Hematopoietic multipotent progenitor cell treated with erythropoietin and hydrocortisone succinate and interleukin-3 and kit ligand, for 15 days (in vitro differentiated cells): ENCODE measurements around the gene EDC3.

Source experiments
- DNase-seq: peaks from one replicate; pipeline ENCODE4 v3.0.0-alpha.2; 2015; ENCODE audit warnings: low spot score

The EDC3 gene

GRCh38 chr15:74625693-74626092, 70.1 kb downstream of the EDC3 start:
- no peak for DNase-seq

- no peak for DNase-seq
These were observed 71.7 kb downstream of the EDC3 start for GRCh38 chr15:74624020-74624602.

- DNase-seq, result no peak
These were observed 73.1 kb downstream of the EDC3 start for GRCh38 chr15:74622758-74623157.

DNA sequence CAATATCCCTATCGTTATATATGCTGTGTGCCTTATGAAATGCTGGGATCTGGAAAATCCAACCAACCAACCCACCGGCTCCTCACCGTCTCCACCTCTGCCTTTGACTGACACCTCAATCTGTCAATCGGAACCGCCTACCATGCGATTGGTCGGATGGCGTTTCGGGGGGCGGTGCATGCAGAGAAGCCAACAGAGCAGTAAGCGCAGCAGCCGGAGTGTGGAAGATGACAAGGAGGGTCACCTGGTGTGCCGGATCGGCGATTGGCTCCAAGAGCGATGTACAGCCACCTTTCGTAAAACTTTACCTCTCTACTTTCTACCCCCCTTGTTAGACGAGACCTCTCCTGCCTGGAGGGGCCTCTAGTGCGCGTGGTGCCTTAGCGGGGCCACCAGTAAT, 73.9 kb downstream of the EDC3 start:
- DNase-seq, result no peak

- no peak for DNase-seq
These were observed 74.3 kb downstream of the EDC3 start for GRCh38 chr15:74621546-74621920.

- peak; percentile 92 for DNase-seq
These were observed 74.9 kb downstream of the EDC3 start for GRCh38 chr15:74620636-74621545.

GRCh38 chr15:74619916-74620635, 75.7 kb downstream of the EDC3 start:
- no peak for DNase-seq

- DNase-seq, result no peak
These were observed 76.8 kb downstream of the EDC3 start for GRCh38 chr15:74618841-74619596.

- DNase-seq, result peak; percentile 73
These were observed 78.8 kb downstream of the EDC3 start for GRCh38 chr15:74616996-74617395.

GRCh38 chr15:74616366-74616939, 79.4 kb downstream of the EDC3 start:
- peak; percentile 92 for DNase-seq

DNA sequence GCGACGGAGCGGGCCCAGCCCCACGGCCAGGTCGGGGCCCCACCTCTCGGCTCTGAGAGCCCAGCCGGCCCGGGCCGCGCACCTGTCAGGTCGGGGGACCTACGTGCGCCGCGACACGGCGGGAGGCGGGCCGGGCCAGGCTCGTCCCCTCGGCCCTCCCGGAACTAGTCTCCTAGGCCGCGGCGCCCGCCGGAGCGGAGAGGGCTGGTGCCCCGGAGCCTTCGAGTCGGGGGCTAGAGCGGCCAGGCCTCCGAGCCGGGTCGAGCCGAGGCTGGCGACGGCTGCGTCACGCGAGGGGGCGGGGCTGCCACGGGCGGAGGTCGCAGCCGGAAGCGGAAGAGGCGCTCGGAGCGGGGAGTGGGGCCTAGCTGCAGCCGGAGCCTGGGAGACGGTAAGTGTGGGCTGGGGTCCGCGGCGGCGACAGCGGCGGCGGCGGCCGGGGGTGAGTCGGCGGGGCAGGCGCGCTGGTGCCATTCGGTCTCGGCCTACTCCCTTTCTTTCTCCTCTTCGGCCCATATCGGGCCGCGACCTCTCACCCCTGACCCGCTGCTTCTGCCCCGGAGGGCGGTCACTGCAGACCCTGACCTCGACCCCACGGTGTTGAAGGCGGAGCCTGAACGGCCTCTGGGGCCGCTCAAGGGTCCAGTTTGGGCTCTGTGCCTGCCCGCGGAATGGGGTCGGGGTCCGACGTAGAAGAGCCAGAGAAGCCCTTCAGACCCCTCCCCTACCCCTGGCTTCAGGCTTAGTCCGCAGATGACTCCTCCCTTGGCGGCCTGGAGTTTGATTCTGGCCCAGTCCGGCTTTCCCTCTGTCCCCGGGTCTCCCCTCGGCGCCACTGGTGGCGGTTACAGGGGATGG, 80.1 kb downstream of the EDC3 start, which contains the start of gene CLK3:
TSS of gene CLK3 (plus strand) at position 329 of the 858 bp plus-strand sequence. CDS start 3,361 bp downstream, outside the sequence.
- peak; percentile 87 for DNase-seq

- DNase-seq, result peak; percentile 93
These were observed 80.9 kb downstream of the EDC3 start for GRCh38 chr15:74614744-74615507.

DNA sequence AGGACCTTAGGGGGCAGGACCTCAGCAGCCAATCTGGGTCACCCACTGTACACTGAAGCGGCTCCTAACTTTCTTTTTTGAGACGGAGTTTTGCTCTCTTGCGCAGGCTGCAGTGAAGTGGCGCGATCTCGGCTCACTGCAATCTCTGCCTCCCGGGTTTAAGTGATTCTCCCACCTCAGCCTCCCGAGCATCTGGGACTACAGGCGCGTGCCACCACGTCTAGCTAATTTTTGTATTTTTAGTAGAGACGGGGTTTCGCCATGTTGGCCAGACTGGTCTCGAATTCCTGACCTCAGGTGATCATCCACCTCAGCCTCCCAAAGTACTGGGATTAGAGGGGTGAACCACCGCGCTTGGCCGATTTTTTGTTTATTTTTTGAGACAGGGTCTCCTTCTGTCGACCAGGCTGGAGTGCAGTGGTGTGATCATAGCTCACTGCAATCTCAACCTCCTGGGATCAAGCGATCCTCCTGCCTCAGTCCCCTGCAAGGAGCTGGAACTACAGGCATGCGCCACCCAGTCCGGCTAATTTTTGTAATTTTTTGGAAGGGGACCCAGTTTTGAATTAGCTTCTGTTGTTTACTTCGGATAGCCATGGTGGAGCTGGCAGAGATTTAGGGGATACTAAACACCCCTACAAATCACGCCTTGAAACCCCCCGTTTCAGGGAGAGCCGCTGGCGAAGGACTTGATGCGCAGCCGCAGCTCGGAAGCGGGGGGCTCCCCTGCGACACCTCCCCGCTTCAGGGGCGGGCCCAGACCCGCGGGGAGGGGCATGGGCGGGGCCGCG, 81.7 kb downstream of the EDC3 start:
- DNase-seq, result no peak

DNA sequence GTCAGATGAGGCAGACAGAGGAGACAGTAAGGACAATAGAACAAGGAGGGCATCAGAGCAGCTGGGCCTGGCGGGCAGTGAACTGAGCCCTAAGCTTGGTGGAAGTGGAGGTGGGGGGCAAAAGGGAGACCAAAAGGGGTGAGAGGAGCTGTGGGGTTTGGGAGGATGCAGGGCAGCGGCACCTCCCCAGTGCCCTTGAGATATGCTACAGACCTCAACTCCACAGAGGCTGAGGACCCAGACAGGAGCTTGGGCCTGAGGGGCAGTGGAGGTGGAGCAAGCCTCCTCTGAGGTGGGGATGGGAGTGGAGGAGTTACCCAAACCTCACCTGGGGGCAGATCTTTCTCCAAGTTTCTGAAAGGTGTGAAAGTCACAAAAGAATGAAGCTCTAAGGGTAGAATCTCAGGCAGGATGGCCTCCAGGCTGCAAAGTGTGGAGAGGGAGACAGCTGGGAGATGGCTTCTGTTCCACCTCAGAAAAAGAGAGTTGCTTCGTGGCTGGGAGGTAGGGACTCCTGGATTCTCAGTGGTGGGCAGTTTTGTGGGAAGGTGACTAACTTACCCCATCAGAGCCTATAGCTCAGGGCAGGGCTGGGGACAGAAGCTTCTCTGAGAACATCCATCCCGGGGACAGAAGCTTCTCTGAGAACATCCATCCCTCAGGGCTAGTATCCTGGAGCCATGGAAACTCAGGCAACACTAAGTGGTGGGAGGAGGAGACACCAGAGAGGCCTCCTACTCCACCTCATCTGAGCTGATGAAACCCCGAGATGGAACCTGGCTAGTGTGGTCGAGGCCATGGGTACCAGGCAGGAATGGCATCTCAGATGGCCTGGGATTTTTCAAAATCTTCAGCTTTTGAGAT, 82.5 kb downstream of the EDC3 start:
- DNase-seq, result no peak

DNA sequence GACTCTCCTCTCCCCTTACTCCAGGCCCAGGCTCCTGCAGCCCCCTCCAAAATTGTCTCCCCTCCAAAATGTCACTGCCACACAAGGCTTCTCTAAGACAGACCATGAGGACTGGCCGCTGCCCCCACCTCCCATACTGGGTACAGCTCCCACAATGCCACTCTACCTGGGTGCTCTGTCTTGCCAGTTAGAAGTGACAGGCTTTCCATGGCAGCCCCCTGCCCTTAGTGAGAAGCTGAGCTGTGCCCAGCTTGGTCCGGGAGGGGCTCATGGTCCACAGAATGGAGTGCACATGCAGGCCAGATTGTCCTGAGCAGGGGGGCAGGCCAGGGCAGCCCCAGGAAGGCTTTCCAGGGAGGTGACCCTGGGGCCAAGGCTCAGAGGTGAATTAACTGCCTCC, 83.1 kb downstream of the EDC3 start:
- DNase-seq, result no peak

DNA sequence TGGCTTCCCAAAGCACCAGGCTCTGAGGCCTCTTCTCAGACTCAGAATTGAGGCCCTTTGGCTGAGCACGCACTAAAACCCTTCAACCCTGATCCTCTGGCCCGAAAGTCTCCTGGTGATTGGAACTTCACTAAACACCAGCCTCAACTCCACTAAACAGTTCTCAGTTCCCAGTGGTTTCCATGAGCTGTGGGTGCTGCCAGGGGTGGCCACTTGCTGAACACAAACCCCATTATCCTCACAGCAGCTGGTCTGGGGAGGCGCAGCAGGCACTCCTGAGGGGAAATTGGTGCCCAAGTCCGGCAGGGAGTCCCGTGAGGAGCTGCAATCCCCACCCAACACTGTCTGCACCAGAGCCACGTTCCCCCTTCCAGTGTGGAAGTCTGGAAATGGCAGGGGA, 84.0 kb downstream of the EDC3 start:
- peak; percentile 41 for DNase-seq

- no peak for DNase-seq
These were observed 84.5 kb downstream of the EDC3 start for GRCh38 chr15:74611341-74611740.

DNA sequence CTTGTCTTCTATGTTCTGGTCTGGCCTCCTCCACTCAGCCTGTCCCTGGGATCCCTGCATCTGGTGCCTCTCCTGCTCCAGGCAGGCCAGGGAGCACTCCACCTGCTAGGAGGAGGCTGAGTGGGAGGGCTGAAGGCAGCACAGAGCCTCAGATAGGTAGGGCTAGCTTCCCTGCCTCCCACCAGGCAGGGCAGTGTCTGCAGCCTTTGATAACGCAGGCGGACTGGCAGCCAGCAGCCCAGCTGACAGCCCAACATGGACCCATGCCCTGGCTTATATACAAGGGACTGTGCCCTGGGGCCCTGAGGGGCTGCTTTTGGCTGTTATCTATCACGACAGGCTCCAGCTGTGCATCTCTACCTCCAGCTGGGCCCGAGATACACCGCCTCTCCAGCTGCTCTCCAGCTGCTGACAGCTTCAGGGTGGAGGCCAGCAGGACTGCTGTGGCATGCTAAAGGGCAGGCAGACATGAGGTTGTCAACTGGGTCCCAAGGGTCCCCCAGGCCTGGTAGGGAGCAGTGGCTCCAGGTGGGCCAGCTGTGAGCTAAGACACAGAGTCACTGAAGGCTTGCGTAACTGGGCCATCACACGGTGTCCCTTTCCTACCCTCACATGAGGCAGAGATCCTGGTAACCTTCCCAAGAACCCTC, 85.4 kb downstream of the EDC3 start:
- DNase-seq, result peak; percentile 99
